Stomach (tissue), 9 donors: ENCODE results near the gene KMT2E. TPM values are rescaled to one million over a fixed set of nuclear protein-coding genes. Genes with fewer than 3 reads are reported as not detected.

Experiments
- DNase-seq, 2 donors: peaks; one replicate each; pipeline versions ENCODE4 v3.0.0 to v3.0.0-alpha.2; 2013 to 2019
- H3K27ac ChIP-seq, 5 donors: fragments of 200-600 bp in 4 of 5; sonication (generic) in 4 of 5; one replicate each; pipeline ENCODE4 v1.5.1; 2013 to 2019; ENCODE audit warnings: mild to moderate bottlenecking in 1 of 5, moderate library complexity in 1 of 5
- H3K27me3 ChIP-seq, 3 donors: fragments of 200-600 bp; sonication (generic); one replicate each; pipeline ENCODE4 v1.5.1; 2017 to 2019; ENCODE audit warnings: mixed run types in 1 of 3
- H3K36me3 ChIP-seq, 4 donors: fragments of 200-600 bp; sonication (generic); 1 replicate in 3 of 4; 2 replicates in 1 of 4; pipeline ENCODE4 v1.5.1; 2016 to 2019
- H3K4me1 ChIP-seq, 4 donors: fragments of 200-600 bp; sonication (generic); one replicate each; pipeline ENCODE4 v1.5.1; 2016 to 2019
- H3K4me3 ChIP-seq, 4 donors: fragments of 200-600 bp; sonication (generic) in 3 of 4; one replicate each; pipeline ENCODE4 v1.5.1; 2016 to 2019; ENCODE audit warnings: mild to moderate bottlenecking in 1 of 4
- H3K9me3 ChIP-seq, 4 donors: fragments of 200-600 bp; sonication (generic); one replicate each; pipeline ENCODE4 v1.5.1; 2016 to 2019
- EP300 ChIP-seq: sonication (generic); formaldehyde crosslinking; IDR thresholded peaks from one replicate; pipeline ENCODE4 v1.6.1; 2017; ENCODE audit warnings: antibody characterized with exemption
- POLR2A ChIP-seq, 4 donors: fragments of 450-650 bp; IDR thresholded peaks; one replicate each; pipeline ENCODE4 v1.6.1; 2016; ENCODE audit warnings: antibody characterized with exemption in 4 of 4, control low read depth in 2 of 4, mild to moderate bottlenecking in 1 of 4, moderate library complexity in 1 of 4
- POLR2AphosphoS5 ChIP-seq, 3 donors: sonication (generic); formaldehyde crosslinking; IDR thresholded peaks; one replicate each; pipeline ENCODE4 v1.6.1; 2016; ENCODE audit warnings: antibody characterized with exemption in 3 of 3
- WGBS, 5 donors: extraction: QIAGEN DNeasy Blood & Tissue Kit in 3 of 5; methylation state at CpG; one replicate each; pipeline versions ENCODE4 v1.1.5 to v1.1.7; 2013 to 2018; 5-methylcytosine and 5-hydroxymethylcytosine counted together
- intact Hi-C: fragments of 100-400 bp; cut with DNase I; formaldehyde crosslinking; loops from one replicate; pipeline ENCODE4 v1.15.1; 2023; ENCODE audit warnings: low total_unique reads
- polyA plus RNA-seq, 3 donors: library from polyadenylated mRNA; stranded (reverse); fragments of 200-250 nt; gene quantifications; one replicate each; pipeline ENCODE4 v1.2.3, GENCODE V29; 2013
- total RNA-seq, 5 donors: library from RNA; depleted of rRNA; stranded (reverse); fragments of >200 nt; gene quantifications; one replicate each; pipeline versions ENCODE4 v1.1.0 to v1.2.3, GENCODE V29; 2014 to 2016
- TF ChIP-seq, protein P1 (sequence below), 7 experiments: fragments of 450-650 bp in 4 of 7; fragments of 200-600 bp in 3 of 7; sonication (generic) in 3 of 7; IDR thresholded peaks; one replicate each; pipeline ENCODE4 v1.5.1; 2016 to 2019; ENCODE audit warnings: antibody characterized with exemption in 7 of 7, control low read depth in 2 of 7, mild to moderate bottlenecking in 1 of 7
- donor health status: healthy with polysubstance abuse.
- donor health status: Bipolar disorder and iron deficiency.
- donor health status: healthy.

KMT2E gene
- total and polyA plus RNA-seq, 8 donors = 9.4 to 330 (median 67.7) TPM

DNA sequence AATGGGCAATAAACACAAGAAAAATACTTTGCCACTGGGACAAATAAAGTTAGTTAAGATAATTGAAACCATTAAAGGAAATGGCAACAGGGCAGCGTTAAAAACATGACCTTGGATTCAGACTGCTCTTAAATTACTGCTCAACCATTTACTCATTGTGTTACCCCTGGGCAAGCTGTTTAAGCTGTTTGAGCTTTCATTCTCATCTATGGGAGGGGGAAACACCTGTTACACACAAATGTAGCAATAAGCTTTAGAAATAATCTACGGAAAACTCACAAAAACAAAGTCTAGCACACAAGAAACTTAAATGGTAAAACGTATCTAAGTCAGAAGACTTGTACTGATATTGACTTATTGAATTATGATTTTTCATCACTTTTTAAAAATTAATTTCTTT lies 137.1 kb downstream of the KMT2E start:
- peaks cover 0 to 8% (median 0%) of the 10 kb centered on the region in 4 donors for H3K4me1 ChIP-seq
- WGBS, 5 donors = 82 to 96% (median 92%) methylated on average over 3 of the region's 3 CpGs
- H3K9me3 ChIP-seq = no peaks in the 10 kb centered on the region
- peaks cover 0 to 10% (median 5%) of the 10 kb centered on the region in 4 donors for H3K36me3 ChIP-seq
- H3K27me3 ChIP-seq = no peaks in the 10 kb centered on the region
- no peak for TF ChIP-seq EP300
- TF ChIP-seq POLR2AphosphoS5 (IDR thresholded peaks at IDR 0.05) = no peak
- TF ChIP-seq, protein P1, sequence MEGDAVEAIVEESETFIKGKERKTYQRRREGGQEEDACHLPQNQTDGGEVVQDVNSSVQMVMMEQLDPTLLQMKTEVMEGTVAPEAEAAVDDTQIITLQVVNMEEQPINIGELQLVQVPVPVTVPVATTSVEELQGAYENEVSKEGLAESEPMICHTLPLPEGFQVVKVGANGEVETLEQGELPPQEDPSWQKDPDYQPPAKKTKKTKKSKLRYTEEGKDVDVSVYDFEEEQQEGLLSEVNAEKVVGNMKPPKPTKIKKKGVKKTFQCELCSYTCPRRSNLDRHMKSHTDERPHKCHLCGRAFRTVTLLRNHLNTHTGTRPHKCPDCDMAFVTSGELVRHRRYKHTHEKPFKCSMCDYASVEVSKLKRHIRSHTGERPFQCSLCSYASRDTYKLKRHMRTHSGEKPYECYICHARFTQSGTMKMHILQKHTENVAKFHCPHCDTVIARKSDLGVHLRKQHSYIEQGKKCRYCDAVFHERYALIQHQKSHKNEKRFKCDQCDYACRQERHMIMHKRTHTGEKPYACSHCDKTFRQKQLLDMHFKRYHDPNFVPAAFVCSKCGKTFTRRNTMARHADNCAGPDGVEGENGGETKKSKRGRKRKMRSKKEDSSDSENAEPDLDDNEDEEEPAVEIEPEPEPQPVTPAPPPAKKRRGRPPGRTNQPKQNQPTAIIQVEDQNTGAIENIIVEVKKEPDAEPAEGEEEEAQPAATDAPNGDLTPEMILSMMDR (IDR thresholded peaks at IDR 0.05) = no peak
- TF ChIP-seq POLR2A (IDR thresholded peaks at IDR 0.05) = no peak
- no peak for DNase-seq
- intact Hi-C loops = no loop called here
- H3K4me3 ChIP-seq = no peak overlapping the region
- no peak overlapping the region for H3K27ac ChIP-seq

DNA sequence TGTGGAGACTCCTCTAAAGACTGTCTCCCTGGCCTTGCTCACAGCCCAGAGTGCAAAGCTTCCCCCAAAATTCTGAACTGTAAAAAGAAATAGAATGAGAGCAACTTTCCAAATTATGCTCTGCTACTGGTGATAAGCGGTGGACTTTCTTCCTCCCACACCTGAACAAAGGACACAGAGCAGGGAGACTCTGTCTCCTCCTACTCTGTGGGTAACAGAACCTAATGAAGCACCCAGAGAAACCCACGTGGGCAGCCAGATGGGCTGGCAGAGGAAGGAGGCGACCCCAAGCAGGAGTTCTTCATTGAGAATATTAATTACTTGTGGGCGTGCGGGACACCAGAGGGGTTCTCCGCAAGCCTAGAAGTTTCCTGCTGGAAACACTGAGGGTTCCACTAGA lies 139.5 kb downstream of the KMT2E start:
- TF ChIP-seq POLR2AphosphoS5 (IDR thresholded peaks at IDR 0.05) (no peak), POLR2A (IDR thresholded peaks at IDR 0.05) (no peak), EP300 (no peak)
- TF ChIP-seq, protein P1 (IDR thresholded peaks at IDR 0.05) = no peak
- Histone ChIP-seq H3K4me3 (no peak overlapping the region), H3K27ac (no peak overlapping the region), H3K36me3 (peaks cover 0 to 15% (median 10%) of the 10 kb centered on the region in 4 donors), H3K9me3 (no peaks in the 10 kb centered on the region), H3K4me1 (no peaks in the 10 kb centered on the region), H3K27me3 (no peaks in the 10 kb centered on the region)
- intact Hi-C loops = no loop called here
- WGBS, 5 donors = 77 to 91% (median 86%) methylated on average over 5 to 6 of the region's 6 CpGs
- DNase-seq = no peak

DNA sequence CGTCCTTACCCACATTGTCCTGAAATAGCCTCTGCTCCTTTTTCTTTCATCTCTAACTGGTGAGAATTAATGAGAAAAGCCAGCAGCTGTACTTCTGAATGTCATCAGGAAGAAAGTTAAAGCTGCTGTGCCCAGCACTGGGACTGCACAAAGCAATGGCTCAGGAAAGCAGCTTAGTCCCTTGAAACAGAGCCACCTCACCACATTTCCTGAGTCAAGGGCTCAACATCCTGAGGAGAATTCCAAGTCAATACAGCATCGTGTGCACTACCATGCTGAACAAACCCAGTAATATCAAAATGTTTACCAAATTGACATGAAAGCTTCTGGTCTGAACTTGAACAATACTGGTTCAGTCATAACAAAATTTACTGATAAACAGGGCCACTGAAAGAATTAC lies 140.1 kb downstream of the KMT2E start:
- 53 to 66% (median 59%) methylated on average over 2 of the region's 2 CpGs for WGBS, 5 donors
- H3K27me3 ChIP-seq = no peaks in the 10 kb centered on the region
- H3K4me1 ChIP-seq = no peaks in the 10 kb centered on the region
- DNase-seq = no peak
- H3K9me3 ChIP-seq = no peaks in the 10 kb centered on the region
- no peak overlapping the region for H3K4me3 ChIP-seq
- no peak overlapping the region for H3K27ac ChIP-seq
- H3K36me3 ChIP-seq = peaks cover 0 to 15% (median 10%) of the 10 kb centered on the region in 4 donors
- intact Hi-C loops = no loop called here
- no peak for TF ChIP-seq POLR2AphosphoS5 (IDR thresholded peaks at IDR 0.05)

DNA sequence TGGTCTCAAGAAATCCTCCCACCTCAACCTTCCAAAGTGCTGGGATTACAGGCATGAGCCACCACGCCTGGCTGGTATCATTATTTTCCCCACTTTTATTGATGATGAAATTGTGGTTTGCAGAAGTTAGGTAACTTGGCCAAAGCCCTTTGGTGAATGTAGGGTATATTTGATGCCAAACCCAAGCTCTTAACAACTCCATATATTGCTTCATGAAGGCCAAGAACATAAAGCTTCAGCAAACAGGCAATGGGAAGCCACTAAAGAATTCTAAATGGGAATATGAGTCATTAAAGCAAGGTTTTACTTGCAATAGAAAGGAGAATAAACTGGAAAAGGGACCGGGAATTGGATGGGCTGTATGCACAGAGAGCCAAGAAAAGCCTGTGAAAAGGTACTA lies 142.7 kb downstream of the KMT2E start:
- TF ChIP-seq EP300 = no peak
- no peak for TF ChIP-seq POLR2AphosphoS5 (IDR thresholded peaks at IDR 0.05)
- TF ChIP-seq, protein P1 (IDR thresholded peaks at IDR 0.05) = no peak

DNA sequence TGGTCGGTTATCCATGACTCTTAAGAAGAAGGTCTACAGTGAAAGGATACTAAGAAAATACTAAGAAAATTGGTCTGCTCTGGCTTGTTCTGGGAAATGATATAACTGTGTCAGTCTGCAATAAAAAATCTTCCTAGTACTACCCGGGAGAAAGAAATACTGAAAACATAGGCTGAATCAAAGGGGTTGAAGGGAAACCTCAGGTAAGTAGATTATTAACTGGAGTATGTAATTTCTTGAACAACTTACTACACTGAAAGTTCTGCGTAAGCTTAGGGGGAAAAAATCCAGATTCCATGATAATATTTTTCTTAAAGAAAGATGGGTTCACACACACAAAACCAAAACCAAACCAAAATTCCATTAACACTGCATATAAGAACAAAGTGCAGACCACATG lies 143.3 kb downstream of the KMT2E start:
- whole genome bisulfite sequencing, 5 donors = 90 to 94% (median 92%) methylated on average over 3 of the region's 3 CpGs

More for the DNA sequence above, 142.7 kb downstream of the KMT2E start:
- no peak for DNase-seq
- Histone ChIP-seq H3K27ac (no peak overlapping the region), H3K4me3 (no peak overlapping the region), H3K36me3 (peaks cover 0 to 29% (median 15%) of the 10 kb centered on the region in 4 donors), H3K4me1 (no peaks in the 10 kb centered on the region), H3K27me3 (no peaks in the 10 kb centered on the region), H3K9me3 (no peaks in the 10 kb centered on the region)
- intact Hi-C loops = no loop called here
- WGBS, 5 donors = 87 to 99% (median 97%) methylated on average over 2 of the region's 2 CpGs

More for the DNA sequence above, 143.3 kb downstream of the KMT2E start:
- intact Hi-C loops = no loop called here
- no peak for TF ChIP-seq POLR2A (IDR thresholded peaks at IDR 0.05)
- TF ChIP-seq POLR2AphosphoS5 (IDR thresholded peaks at IDR 0.05) = no peak
- TF ChIP-seq, protein P1 (IDR thresholded peaks at IDR 0.05) = no peak
- TF ChIP-seq EP300 = no peak
- no peaks in the 10 kb centered on the region for H3K4me1 ChIP-seq
- no peak overlapping the region for H3K27ac ChIP-seq
- H3K27me3 ChIP-seq = no peaks in the 10 kb centered on the region
- H3K36me3 ChIP-seq = peaks cover 0 to 29% (median 15%) of the 10 kb centered on the region in 4 donors
- H3K9me3 ChIP-seq = no peaks in the 10 kb centered on the region
- H3K4me3 ChIP-seq = no peak overlapping the region
- DNase-seq = no peak
